Calu3 (cell line): ENCODE measurements around the gene LARGE1. TPM values are rescaled to one million over a fixed set of nuclear protein-coding genes. Genes with fewer than 3 reads are reported as not detected.

ENCODE experiments used
- BruUV-seq: library from RNA; stranded (reverse); fragments of 400-500 nt; replicated peaks from 2 replicates; lab custom pipeline; 2021; lab: Mats Ljungman, UMichigan
- CTCF ChIA-PET: fragments of 300-600 bp; sonication (Branson Sonifier 250); formaldehyde crosslinking; loops from one replicate; lab custom pipeline; 2022; ENCODE audit warnings: antibody characterized with exemption; lab: Charles Lee
- DNase-seq: peaks from one replicate; pipeline ENCODE4 v3.0.0; 2022
- H3K27ac Mint-ChIP-seq: one replicate; pipeline ENCODE4 v1.8.0; 2022; ENCODE audit warnings: mixed read lengths; ENCODE audit not compliant: unreplicated experiment
- H3K27me3 Mint-ChIP-seq: one replicate; pipeline ENCODE4 v1.8.0; 2022; ENCODE audit warnings: mixed read lengths; ENCODE audit not compliant: unreplicated experiment
- H3K36me3 Mint-ChIP-seq: one replicate; pipeline ENCODE4 v1.8.0; 2022; ENCODE audit warnings: mild to moderate bottlenecking, moderate library complexity, mixed read lengths; ENCODE audit not compliant: insufficient read depth, unreplicated experiment
- H3K4me1 Mint-ChIP-seq: one replicate; pipeline ENCODE4 v1.8.0; 2022; ENCODE audit warnings: mild to moderate bottlenecking, low read depth, mixed read lengths; ENCODE audit not compliant: unreplicated experiment
- H3K4me3 Mint-ChIP-seq: one replicate; pipeline ENCODE4 v1.8.0; 2022; ENCODE audit warnings: mild to moderate bottlenecking, low read depth, moderate library complexity, mixed read lengths; ENCODE audit not compliant: unreplicated experiment
- H3K9me3 Mint-ChIP-seq: one replicate; pipeline ENCODE4 v1.8.0; 2022; ENCODE audit warnings: low read depth, mixed read lengths; ENCODE audit not compliant: unreplicated experiment
- CTCF ChIP-seq: fragments of 200-600 bp; IDR thresholded peaks from one replicate; pipeline ENCODE4 v1.8.0; 2022; ENCODE audit warnings: antibody characterized with exemption; ENCODE audit not compliant: unreplicated experiment
- intact Hi-C: fragments of 100-400 bp; cut with micrococcal nuclease; formaldehyde crosslinking; loops from one replicate; pipeline ENCODE4 v1.10.0; 2022; ENCODE audit not compliant: unreplicated experiment
- total RNA-seq: library from RNA; stranded (reverse); gene quantifications from 2 replicates; pipeline ENCODE4 v1.2.3, GENCODE V29; 2022

Gene LARGE1
- total RNA-seq, 1 experiment from 2014 or later = 11.6 TPM

GRCh38 chr22:33906475-33906874 is 13.8 kb downstream of the LARGE1 start:
- DNase-seq = no peak
- TF ChIP-seq CTCF = no peak
- Mint-ChIP-seq H3K9me3 (peaks cover 7% of the 10 kb centered on the region), H3K27me3 (no peaks in the 10 kb centered on the region), H3K36me3 (no peaks in the 10 kb centered on the region), H3K27ac (no peak overlapping the region), H3K4me3 (no peak overlapping the region), H3K4me1 (no peaks in the 10 kb centered on the region)
- intact Hi-C loops = no loop called here
- BruUV-seq = no TSS peak
- CTCF ChIA-PET = no interaction called here

- no peaks in the 10 kb centered on the region for H3K36me3 Mint-ChIP-seq
- DNase-seq = no peak
- no peak overlapping the region for H3K4me3 Mint-ChIP-seq
- peaks cover 6% of the 10 kb centered on the region for H3K9me3 Mint-ChIP-seq
- H3K27me3 Mint-ChIP-seq = no peaks in the 10 kb centered on the region
- no peak for TF ChIP-seq CTCF
- no peak overlapping the region for H3K27ac Mint-ChIP-seq
- BruUV-seq = no TSS peak
- intact Hi-C loops = no loop called here
- CTCF ChIA-PET = no interaction called here
- no peaks in the 10 kb centered on the region for H3K4me1 Mint-ChIP-seq
Observed at GRCh38 chr22:33903012-33903411, 17.3 kb downstream of the LARGE1 start.

GRCh38 chr22:33902073-33902472 is 18.2 kb downstream of the LARGE1 start:
- Mint-ChIP-seq H3K27ac (no peak overlapping the region), H3K27me3 (no peaks in the 10 kb centered on the region), H3K4me3 (no peak overlapping the region), H3K4me1 (no peaks in the 10 kb centered on the region), H3K9me3 (peaks cover 6% of the 10 kb centered on the region), H3K36me3 (no peaks in the 10 kb centered on the region)
- no TSS peak for BruUV-seq
- CTCF ChIA-PET = no interaction called here
- TF ChIP-seq CTCF = no peak
- intact Hi-C loops = no loop called here
- DNase-seq = no peak

- CTCF ChIA-PET = no interaction called here
- H3K9me3 Mint-ChIP-seq = peaks cover 9% of the 10 kb centered on the region
- H3K36me3 Mint-ChIP-seq = no peaks in the 10 kb centered on the region
- H3K27ac Mint-ChIP-seq = no peak overlapping the region
- H3K4me1 Mint-ChIP-seq = no peaks in the 10 kb centered on the region
- no peak for DNase-seq
- no peak for TF ChIP-seq CTCF
- no TSS peak for BruUV-seq
- no peak overlapping the region for H3K4me3 Mint-ChIP-seq
- no peaks in the 10 kb centered on the region for H3K27me3 Mint-ChIP-seq
- intact Hi-C loops = no loop called here
Observed at GRCh38 chr22:33898121-33898520, 22.2 kb downstream of the LARGE1 start.

- Mint-ChIP-seq H3K4me1 (no peaks in the 10 kb centered on the region), H3K9me3 (peaks cover 9% of the 10 kb centered on the region), H3K27ac (no peak overlapping the region), H3K4me3 (no peak overlapping the region), H3K36me3 (no peaks in the 10 kb centered on the region), H3K27me3 (no peaks in the 10 kb centered on the region)
- BruUV-seq = no TSS peak
- CTCF ChIA-PET = no interaction called here
- no peak for DNase-seq
- no peak for TF ChIP-seq CTCF
- intact Hi-C loops = no loop called here
Observed at GRCh38 chr22:33897448-33897835, 22.8 kb downstream of the LARGE1 start.
